ENCODE data around the gene CREBBP. TPM values are rescaled to one million over a fixed set of nuclear protein-coding genes. Genes with fewer than 3 reads are reported as not detected.

Gene CREBBP
- total and polyA plus RNA-seq, 2 donors (not counting 3 experiments of a cell fraction or from before 2014, with no cell fraction given) = 13.8 to 72.7 TPM

- TF ChIP-seq FOS (IDR thresholded peaks at IDR 0.05; ENCODE audit: borderline replicate concordance, insufficient read depth, low read length) (peak; percentile 62), CTCF (IDR thresholded peaks at IDR 0.05; ENCODE audit: extremely low read depth in 1 of 2, insufficient read depth in 1 of 2, low read depth in 1 of 2, low read length in 2 of 2) (peak; percentile 95 to 96), POLR2AphosphoS5 (IDR thresholded peaks at IDR 0.05; ENCODE audit: insufficient read depth, low read depth, low read length) (peak; percentile 47), POLR2A (IDR thresholded peaks at IDR 0.05; ENCODE audit: low read depth, low read length) (no peak), MAX (IDR thresholded peaks at IDR 0.05; ENCODE audit: insufficient read depth, insufficient read length) (no peak)
- dilution Hi-C loops (cut with MboI; ENCODE audit: extremely low pct_ligation_motif_present, low sequenced_read_pairs) = no loop called here
- Histone ChIP-seq H3K27ac (ENCODE audit: insufficient read depth, low read depth, low read length) (no peak overlapping the region), H3K79me2 (ENCODE audit: control insufficient read depth, insufficient read depth, low read length) (no peaks in the 10 kb centered on the region), H3K4me2 (ENCODE audit: insufficient read depth, low read length) (no peak overlapping the region), H3K36me3 (ENCODE audit: control insufficient read depth in 2 of 2, extremely low read depth in 1 of 2, insufficient read depth in 2 of 2, low read length in 2 of 2) (peaks cover 2 to 4% of the 10 kb centered on the region in 2 experiments), H3K27me3 (ENCODE audit: control insufficient read depth in 2 of 2, insufficient read depth in 2 of 2, low read length in 2 of 2) (no peaks in the 10 kb centered on the region), H3K4me1 (ENCODE audit: control insufficient read depth, extremely low read depth, insufficient read depth, low read length) (no peaks in the 10 kb centered on the region), H3K9me1 (replicated peaks; ENCODE audit: control insufficient read depth, extremely low read depth, insufficient read depth, low read length) (no peaks in the 10 kb centered on the region), H3K9ac (replicated peaks; ENCODE audit: extremely low read depth, insufficient read depth, low read length) (no peak overlapping the region), H3K9me3 (replicated peaks; ENCODE audit: control insufficient read depth, insufficient read depth, low read length) (no peaks in the 10 kb centered on the region), H4K20me1 (replicated peaks; ENCODE audit: control insufficient read depth, extremely low read depth, insufficient read depth, low read length) (no peaks in the 10 kb centered on the region), H2AFZ (ENCODE audit: low read depth, low read length) (peak overlapping the region; percentile 67), H3K4me3 (replicated peaks in 1 of 3; ENCODE audit: insufficient read depth in 1 of 3, low read depth in 1 of 3, low read length in 3 of 3) (no peak overlapping the region)
- intact Hi-C loops (cut with micrococcal nuclease) = loop anchor here (1.0 to 2.0 kb wide), 4 partner anchors 13 to 248 kb away; partner anchors contain the start of genes CREBBP and TRAP1
- ChIA-PET CTCF (interaction anchor here (0.5 to 2.3 kb wide), 22 partner anchors 9 to 563 kb away, joined by 3 to 29 read pairs (median 4); partner anchors contain the start of genes CREBBP and TRAP1), POLR2A (no interaction called here)
- FAIRE-seq = peak; percentile 98
- peak; percentile 94 for DNase-seq (ENCODE audit: low read depth, low spot score)
- no TSS peak for BruUV-seq (replicated peaks)
Measured at GRCh38 chr16:3690470-3690928, 190.0 kb downstream of the CREBBP start.

Data from endothelial cell of umbilical vein (primary cell).